NCI-H128 (cell line): ENCODE measurements around the gene ACTR1A.

Experiments
- DNase-seq: peaks from one replicate; lab custom pipeline; 2025; ENCODE audit not compliant: unreplicated experiment; lab: John Stamatoyannopoulos, UW

ACTR1A gene

GRCh38 chr10:102485093-102485784, 17.3 kb downstream of the ACTR1A start:
- DNase-seq, result no peak

- DNase-seq, result no peak
These were observed 18.5 kb downstream of the ACTR1A start for GRCh38 chr10:102484021-102484420.

- DNase-seq, result no peak
These were observed 22.1 kb downstream of the ACTR1A start for GRCh38 chr10:102480396-102480795.

- DNase-seq, result no peak
These were observed 22.9 kb downstream of the ACTR1A start for GRCh38 chr10:102479651-102480050.

- DNase-seq, result no peak
These were observed 25.9 kb downstream of the ACTR1A start for GRCh38 chr10:102476466-102477141.

- DNase-seq, result no peak
These were observed 27.0 kb downstream of the ACTR1A start for GRCh38 chr10:102475451-102476040.

- DNase-seq, result no peak
These were observed 28.8 kb downstream of the ACTR1A start for GRCh38 chr10:102473445-102474331.

GRCh38 chr10:102470579-102471546, 31.6 kb downstream of the ACTR1A start:
- no peak for DNase-seq

- DNase-seq, result no peak
These were observed 33.8 kb downstream of the ACTR1A start for GRCh38 chr10:102468683-102469082.

GRCh38 chr10:102467971-102468438, 34.5 kb downstream of the ACTR1A start:
- no peak for DNase-seq

- DNase-seq, result no peak
These were observed 35.2 kb downstream of the ACTR1A start for GRCh38 chr10:102467318-102467717.

- DNase-seq, result no peak
These were observed 37.0 kb downstream of the ACTR1A start for GRCh38 chr10:102465466-102465865.

GRCh38 chr10:102463983-102464382, 38.5 kb downstream of the ACTR1A start:
- no peak for DNase-seq

GRCh38 chr10:102462512-102463054, 39.9 kb downstream of the ACTR1A start:
- DNase-seq, result no peak

- DNase-seq, result peak; percentile 69
These were observed 41.1 kb downstream of the ACTR1A start for GRCh38 chr10:102461187-102462054.

GRCh38 chr10:102460836-102461186, 41.7 kb downstream of the ACTR1A start:
- DNase-seq, result peak; percentile 55

GRCh38 chr10:102458656-102459055, 43.9 kb downstream of the ACTR1A start:
- no peak for DNase-seq

GRCh38 chr10:102457591-102458150, 44.8 kb downstream of the ACTR1A start:
- DNase-seq, result no peak
